AG04449 (cell line): ENCODE measurements around the gene FEM1B.

Source experiments
- CTCF ChIA-PET: fragments of 350-600 bp; formaldehyde crosslinking; extraction: SDS; loops from one replicate; lab custom pipeline; 2021; ENCODE audit warnings: antibody characterized with exemption; lab: Yijun Ruan, JAX
- POLR2A ChIA-PET: fragments of 400-600, 350-600 bp; formaldehyde crosslinking; extraction: SDS; loops from one replicate; lab custom pipeline; 2020; ENCODE audit warnings: antibody characterized with exemption, inconsistent platforms; lab: Yijun Ruan, JAX
- DNase-seq: peaks from one replicate; pipeline ENCODE4 v3.0.0-alpha.2; 2010; ENCODE audit warnings: low read depth, low spot score
- H3K4me3 ChIP-seq: 2 replicates; pipeline ENCODE4 v1.5.1; 2011; ENCODE audit warnings: low read depth, mild to moderate bottlenecking, control low read depth, low read length
- TF ChIP-seq, protein P1 (sequence below): IDR thresholded peaks from one replicate; pipeline ENCODE4 v1.5.1; 2011; ENCODE audit warnings: mild to moderate bottlenecking, moderate library complexity, low read length, control low read depth, inconsistent platforms; ENCODE audit not compliant: insufficient read depth; ENCODE audit errors: missing control alignments

The FEM1B gene

GRCh38 chr15:68277603-68278344 lies at the start of gene FEM1B:
Gene FEM1B (plus strand): TSS chr15:68277745. CDS start chr15:68278418, 673 bp downstream.
- POLR2A ChIA-PET: interaction anchor here (0.7 to 1.4 kb wide), 8 partner anchors 21 to 541 kb away, joined by 3 to 5 read pairs (median 4); partner anchors contain the start of gene CLN6
- DNase-seq: peak; percentile 56
- CTCF ChIA-PET: interaction anchor here (0.8 to 13.7 kb wide), 2 partner anchors 25 to 29 kb away, joined by 3 to 134 read pairs; no protein-coding TSS in a partner anchor
- H3K4me3 ChIP-seq: peak within 1 kb of the TSS; percentile 99
- TF ChIP-seq, protein P1, sequence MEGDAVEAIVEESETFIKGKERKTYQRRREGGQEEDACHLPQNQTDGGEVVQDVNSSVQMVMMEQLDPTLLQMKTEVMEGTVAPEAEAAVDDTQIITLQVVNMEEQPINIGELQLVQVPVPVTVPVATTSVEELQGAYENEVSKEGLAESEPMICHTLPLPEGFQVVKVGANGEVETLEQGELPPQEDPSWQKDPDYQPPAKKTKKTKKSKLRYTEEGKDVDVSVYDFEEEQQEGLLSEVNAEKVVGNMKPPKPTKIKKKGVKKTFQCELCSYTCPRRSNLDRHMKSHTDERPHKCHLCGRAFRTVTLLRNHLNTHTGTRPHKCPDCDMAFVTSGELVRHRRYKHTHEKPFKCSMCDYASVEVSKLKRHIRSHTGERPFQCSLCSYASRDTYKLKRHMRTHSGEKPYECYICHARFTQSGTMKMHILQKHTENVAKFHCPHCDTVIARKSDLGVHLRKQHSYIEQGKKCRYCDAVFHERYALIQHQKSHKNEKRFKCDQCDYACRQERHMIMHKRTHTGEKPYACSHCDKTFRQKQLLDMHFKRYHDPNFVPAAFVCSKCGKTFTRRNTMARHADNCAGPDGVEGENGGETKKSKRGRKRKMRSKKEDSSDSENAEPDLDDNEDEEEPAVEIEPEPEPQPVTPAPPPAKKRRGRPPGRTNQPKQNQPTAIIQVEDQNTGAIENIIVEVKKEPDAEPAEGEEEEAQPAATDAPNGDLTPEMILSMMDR: no peak

- ChIA-PET CTCF (interaction anchor here (1.9 to 7.0 kb wide), 3 partner anchors 13 to 25 kb away, joined by 7 to 40 read pairs (median 27); no protein-coding TSS in a partner anchor), POLR2A (no interaction called here)
- DNase-seq: no peak
- TF ChIP-seq, protein P1: no peak
- H3K4me3 ChIP-seq: peak overlapping the region; percentile 77
These were observed 49.2 kb upstream of the FEM1B start for GRCh38 chr15:68228143-68228970.

- DNase-seq: no peak
- TF ChIP-seq, protein P1: no peak
- ChIA-PET POLR2A (no interaction called here), CTCF (interaction anchor here (5.6 to 7.0 kb wide), 2 partner anchors 18 to 24 kb away, joined by 27 to 40 read pairs; no protein-coding TSS in a partner anchor)
- peak overlapping the region; percentile 77 for H3K4me3 ChIP-seq
These were observed 48.6 kb upstream of the FEM1B start for GRCh38 chr15:68228971-68229385.

- CTCF ChIA-PET: interaction anchor here (1.0 to 7.0 kb wide), 4 partner anchors 11 to 24 kb away, joined by 3 to 40 read pairs (median 16); no protein-coding TSS in a partner anchor
- H3K4me3 ChIP-seq: peak within 1 kb of the TSS; percentile 77
- TF ChIP-seq, protein P1: no peak
- DNase-seq: peak; percentile 28
- POLR2A ChIA-PET: interaction anchor here (1.3 kb wide), 1 partner anchor 48 kb away, joined by 5 read pairs; the partner anchor contains the start of gene FEM1B
These were observed 48.0 kb upstream of the FEM1B start, which contains the start of gene CLN6 for GRCh38 chr15:68229386-68230156. Gene CLN6 (minus strand): TSS chr15:68229728. CDS start chr15:68229584, 144 bp downstream.

GRCh38 chr15:68230157-68231100 lies 47.1 kb upstream of the FEM1B start:
- H3K4me3 ChIP-seq: peak overlapping the region; percentile 75
- ChIA-PET CTCF (interaction anchor here (1.0 to 7.0 kb wide), 3 partner anchors 10 to 23 kb away, joined by 3 to 27 read pairs (median 4); no protein-coding TSS in a partner anchor), POLR2A (interaction anchor here (1.0 to 1.3 kb wide), 2 partner anchors 47 kb away, joined by 4 to 5 read pairs; partner anchors contain the start of gene FEM1B)
- TF ChIP-seq, protein P1: no peak
- DNase-seq: no peak
